Uterus (tissue), 2 donors: ENCODE results near the gene FXYD2.
A peak's percentile ranks its signal among the peaks of the same experiment; 100 is the strongest.

Experiments
- POLR2A ChIP-seq, 2 donors: fragments of 450-650 bp; IDR thresholded peaks; one replicate each; pipeline ENCODE4 v1.6.1; 2016; ENCODE audit warnings: antibody characterized with exemption in 2 of 2, mild to moderate bottlenecking in 1 of 2, moderate library complexity in 1 of 2
- TF ChIP-seq, protein P1 (sequence below), 4 experiments: fragments of 200-600 bp in 2 of 4; fragments of 450-650 bp in 2 of 4; sonication (generic) in 2 of 4; IDR thresholded peaks; one replicate each; pipeline ENCODE4 v1.5.1; 2016 to 2019; ENCODE audit warnings: antibody characterized with exemption in 4 of 4, mild to moderate bottlenecking in 2 of 4, moderate library complexity in 1 of 4

GRCh38 chr11:117809236-117810055 lies 15.1 kb downstream of the FXYD2 start:
- no peak for TF ChIP-seq POLR2A (IDR thresholded peaks at IDR 0.05)
- TF ChIP-seq, protein P1, sequence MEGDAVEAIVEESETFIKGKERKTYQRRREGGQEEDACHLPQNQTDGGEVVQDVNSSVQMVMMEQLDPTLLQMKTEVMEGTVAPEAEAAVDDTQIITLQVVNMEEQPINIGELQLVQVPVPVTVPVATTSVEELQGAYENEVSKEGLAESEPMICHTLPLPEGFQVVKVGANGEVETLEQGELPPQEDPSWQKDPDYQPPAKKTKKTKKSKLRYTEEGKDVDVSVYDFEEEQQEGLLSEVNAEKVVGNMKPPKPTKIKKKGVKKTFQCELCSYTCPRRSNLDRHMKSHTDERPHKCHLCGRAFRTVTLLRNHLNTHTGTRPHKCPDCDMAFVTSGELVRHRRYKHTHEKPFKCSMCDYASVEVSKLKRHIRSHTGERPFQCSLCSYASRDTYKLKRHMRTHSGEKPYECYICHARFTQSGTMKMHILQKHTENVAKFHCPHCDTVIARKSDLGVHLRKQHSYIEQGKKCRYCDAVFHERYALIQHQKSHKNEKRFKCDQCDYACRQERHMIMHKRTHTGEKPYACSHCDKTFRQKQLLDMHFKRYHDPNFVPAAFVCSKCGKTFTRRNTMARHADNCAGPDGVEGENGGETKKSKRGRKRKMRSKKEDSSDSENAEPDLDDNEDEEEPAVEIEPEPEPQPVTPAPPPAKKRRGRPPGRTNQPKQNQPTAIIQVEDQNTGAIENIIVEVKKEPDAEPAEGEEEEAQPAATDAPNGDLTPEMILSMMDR (IDR thresholded peaks at IDR 0.05), result peak; percentile 38 to 63 (median 50)
